OCI-LY7 (cell line): ENCODE data around the gene RASGRP3.

Source experiments
- CTCF ChIP-seq: fragments of 200-600 bp; sonication (generic); conservative IDR thresholded peaks from 2 replicates; pipeline ENCODE4 v1.5.1; 2014; ENCODE audit warnings: mild to moderate bottlenecking, antibody characterized with exemption, low read length, moderate library complexity, mixed read lengths
- EZH2phosphoT487 ChIP-seq: fragments of 200-600 bp; sonication (generic); IDR thresholded peaks from 2 replicates; pipeline ENCODE4 v1.6.1; 2018; ENCODE audit warnings: low read depth, borderline replicate concordance, mild to moderate bottlenecking, mixed run types, antibody characterized with exemption, low read length, moderate library complexity, mixed read lengths

- TF ChIP-seq EZH2phosphoT487 (no peak), CTCF (no peak)
These were observed 130.8 kb downstream of the RASGRP3 start for GRCh38 chr2:33607251-33607721.
